Measurements from ENCODE around the gene DUOXA2.

DNA sequence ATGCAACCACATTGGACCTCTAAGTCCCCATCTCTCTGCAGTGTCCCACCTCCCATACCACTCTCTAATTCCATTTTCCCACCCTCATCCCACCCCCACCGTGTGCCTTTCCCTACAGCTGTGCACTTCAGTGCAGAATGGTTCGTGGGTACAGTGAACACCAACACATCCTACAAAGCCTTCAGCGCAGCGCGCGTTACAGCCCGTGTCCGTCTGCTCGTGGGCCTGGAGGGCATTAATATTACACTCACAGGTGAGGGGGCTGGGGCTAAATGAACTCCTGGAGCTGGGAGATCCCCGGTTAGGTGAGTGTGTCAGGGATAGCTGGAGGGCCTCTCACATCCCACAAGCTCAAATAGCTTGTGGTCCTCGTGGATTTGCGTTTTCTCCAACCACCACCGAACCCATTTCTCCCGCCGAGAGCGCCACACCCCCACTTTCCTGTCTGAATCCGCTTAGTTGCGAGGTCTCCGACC, 1.9 kb downstream of the DUOXA2 start:
- TF ChIP-seq, protein P1, sequence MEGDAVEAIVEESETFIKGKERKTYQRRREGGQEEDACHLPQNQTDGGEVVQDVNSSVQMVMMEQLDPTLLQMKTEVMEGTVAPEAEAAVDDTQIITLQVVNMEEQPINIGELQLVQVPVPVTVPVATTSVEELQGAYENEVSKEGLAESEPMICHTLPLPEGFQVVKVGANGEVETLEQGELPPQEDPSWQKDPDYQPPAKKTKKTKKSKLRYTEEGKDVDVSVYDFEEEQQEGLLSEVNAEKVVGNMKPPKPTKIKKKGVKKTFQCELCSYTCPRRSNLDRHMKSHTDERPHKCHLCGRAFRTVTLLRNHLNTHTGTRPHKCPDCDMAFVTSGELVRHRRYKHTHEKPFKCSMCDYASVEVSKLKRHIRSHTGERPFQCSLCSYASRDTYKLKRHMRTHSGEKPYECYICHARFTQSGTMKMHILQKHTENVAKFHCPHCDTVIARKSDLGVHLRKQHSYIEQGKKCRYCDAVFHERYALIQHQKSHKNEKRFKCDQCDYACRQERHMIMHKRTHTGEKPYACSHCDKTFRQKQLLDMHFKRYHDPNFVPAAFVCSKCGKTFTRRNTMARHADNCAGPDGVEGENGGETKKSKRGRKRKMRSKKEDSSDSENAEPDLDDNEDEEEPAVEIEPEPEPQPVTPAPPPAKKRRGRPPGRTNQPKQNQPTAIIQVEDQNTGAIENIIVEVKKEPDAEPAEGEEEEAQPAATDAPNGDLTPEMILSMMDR (IDR thresholded peaks at IDR 0.05; ENCODE audit: low read depth, low read length) = no peak
- no peak for TF ChIP-seq EZH2phosphoT487 (IDR thresholded peaks at IDR 0.05; ENCODE audit: low read depth)

All from OCI-LY3 (cell line).